HG02870 (cell line): Measurements from ENCODE around the gene FAM184A.

Experiments
- ATAC-seq: cut with Tn5 transposase; IDR thresholded peaks from one replicate; pipeline ENCODE4 v1.9.1; 2021; ENCODE audit warnings: mild to moderate bottlenecking, moderate library complexity; ENCODE audit not compliant: unreplicated experiment

Gene FAM184A

GRCh38 chr6:118918329-118918725, 160.1 kb downstream of the FAM184A start:
- ATAC-seq = no peak

GRCh38 chr6:118917546-118918328, 160.7 kb downstream of the FAM184A start:
- ATAC-seq = no peak

GRCh38 chr6:118914598-118914997, 163.9 kb downstream of the FAM184A start:
- ATAC-seq = no peak

- ATAC-seq = no peak
Measured at GRCh38 chr6:118913161-118913560, 165.3 kb downstream of the FAM184A start.

GRCh38 chr6:118912646-118913045, 165.8 kb downstream of the FAM184A start:
- no peak for ATAC-seq
